Activated CD4-positive, alpha-beta T cell treated with anti-CD3 and anti-CD28 coated beads, Interleukin-2, amount 10 ng/mL, durations not matched to agents 24 days and 14 days (primary cell): ENCODE data around the gene SAMD4A. TPM values are rescaled to one million over a fixed set of nuclear protein-coding genes. Genes with fewer than 3 reads are reported as not detected.

ENCODE experiments used
- DNase-seq: peaks from one replicate; pipeline ENCODE4 v3.0.0; 2022
- H3K27ac Mint-ChIP-seq: one replicate; pipeline ENCODE4 v1.8.0; 2022; ENCODE audit warnings: mild to moderate bottlenecking, mixed read lengths
- H3K27me3 Mint-ChIP-seq: one replicate; pipeline ENCODE4 v1.8.0; 2022; ENCODE audit warnings: mixed read lengths
- H3K36me3 Mint-ChIP-seq: one replicate; pipeline ENCODE4 v1.8.0; 2022; ENCODE audit warnings: low read depth, mild to moderate bottlenecking, mixed read lengths
- H3K4me1 Mint-ChIP-seq: one replicate; pipeline ENCODE4 v1.8.0; 2021; ENCODE audit warnings: mixed read lengths
- H3K4me3 Mint-ChIP-seq: one replicate; pipeline ENCODE4 v1.8.0; 2022; ENCODE audit warnings: mild to moderate bottlenecking, moderate library complexity, mixed read lengths
- H3K9me3 Mint-ChIP-seq: one replicate; pipeline ENCODE4 v1.8.0; 2021; ENCODE audit warnings: mixed read lengths
- intact Hi-C: fragments of 100-400 bp; cut with micrococcal nuclease; formaldehyde crosslinking; loops from one replicate; pipeline ENCODE4 v1.15.1; 2023
- total RNA-seq: library from RNA; stranded (reverse); gene quantifications from 2 replicates; pipeline ENCODE4 v1.2.3, GENCODE V29; 2022

SAMD4A gene
- total RNA-seq, 1 donor from 2014 or later = 4.6 TPM

- Mint-ChIP-seq H3K27ac (no peak overlapping the region), H3K27me3 (peaks cover 2% of the 10 kb centered on the region), H3K4me1 (peaks cover 24% of the 10 kb centered on the region), H3K4me3 (no peak overlapping the region), H3K36me3 (no peaks in the 10 kb centered on the region), H3K9me3 (no peaks in the 10 kb centered on the region)
- intact Hi-C loops = no loop called here
- DNase-seq = no peak
Observed at GRCh38 chr14:54768501-54769129, 201.7 kb downstream of the SAMD4A start.

DNA sequence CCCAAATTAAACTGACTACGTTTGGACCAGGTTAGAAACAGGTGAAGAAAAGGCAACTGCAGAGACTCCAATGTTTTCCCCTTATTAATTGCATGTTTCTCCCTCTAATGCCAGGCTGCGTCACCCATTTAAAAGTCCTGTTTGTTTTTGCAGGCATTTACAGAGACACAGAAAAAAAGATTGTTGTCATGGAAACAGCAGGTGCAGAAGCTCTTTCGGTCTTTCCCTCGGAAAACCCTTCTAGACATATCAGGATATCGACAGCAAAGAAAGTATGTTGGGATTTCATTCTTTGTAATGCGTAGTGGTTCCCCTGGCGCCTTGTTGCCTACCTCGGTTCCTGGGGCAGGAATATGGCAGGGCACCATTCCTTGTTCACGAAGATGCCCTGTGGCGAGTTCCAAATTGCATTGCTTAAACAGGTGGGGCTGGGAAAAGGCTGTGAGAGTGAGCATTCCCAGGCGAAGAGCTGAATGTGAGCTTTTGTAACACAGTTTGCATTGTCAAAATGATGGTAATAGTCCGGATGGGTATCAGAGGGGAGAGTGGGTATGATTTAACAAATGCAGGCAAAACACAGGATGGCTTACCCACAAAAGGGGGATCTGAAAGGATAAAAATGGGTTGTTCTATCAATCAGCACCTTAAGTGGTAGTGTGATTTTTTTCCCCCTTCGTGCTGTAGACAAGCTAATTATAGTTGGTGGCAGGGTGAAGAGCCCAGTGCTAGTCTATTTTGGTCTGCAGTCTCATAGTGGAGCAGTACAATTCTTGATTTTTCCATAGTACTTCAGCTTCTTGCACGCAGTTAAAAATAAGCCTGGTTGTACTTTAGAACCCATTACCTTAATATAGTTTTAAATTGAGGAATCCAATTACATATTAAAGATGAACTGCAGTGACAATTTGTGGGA, 203.3 kb downstream of the SAMD4A start:
- intact Hi-C loops = loop anchor here (5.0 kb wide), 2 partner anchors 37 to 132 kb away; partner anchors contain the start of gene GCH1
- H3K27me3 Mint-ChIP-seq = peaks cover 2% of the 10 kb centered on the region
- no peak overlapping the region for H3K27ac Mint-ChIP-seq
- no peak for DNase-seq
- H3K36me3 Mint-ChIP-seq = no peaks in the 10 kb centered on the region
- peaks cover 30% of the 10 kb centered on the region for H3K4me1 Mint-ChIP-seq
- no peak overlapping the region for H3K4me3 Mint-ChIP-seq
- H3K9me3 Mint-ChIP-seq = no peaks in the 10 kb centered on the region

DNA sequence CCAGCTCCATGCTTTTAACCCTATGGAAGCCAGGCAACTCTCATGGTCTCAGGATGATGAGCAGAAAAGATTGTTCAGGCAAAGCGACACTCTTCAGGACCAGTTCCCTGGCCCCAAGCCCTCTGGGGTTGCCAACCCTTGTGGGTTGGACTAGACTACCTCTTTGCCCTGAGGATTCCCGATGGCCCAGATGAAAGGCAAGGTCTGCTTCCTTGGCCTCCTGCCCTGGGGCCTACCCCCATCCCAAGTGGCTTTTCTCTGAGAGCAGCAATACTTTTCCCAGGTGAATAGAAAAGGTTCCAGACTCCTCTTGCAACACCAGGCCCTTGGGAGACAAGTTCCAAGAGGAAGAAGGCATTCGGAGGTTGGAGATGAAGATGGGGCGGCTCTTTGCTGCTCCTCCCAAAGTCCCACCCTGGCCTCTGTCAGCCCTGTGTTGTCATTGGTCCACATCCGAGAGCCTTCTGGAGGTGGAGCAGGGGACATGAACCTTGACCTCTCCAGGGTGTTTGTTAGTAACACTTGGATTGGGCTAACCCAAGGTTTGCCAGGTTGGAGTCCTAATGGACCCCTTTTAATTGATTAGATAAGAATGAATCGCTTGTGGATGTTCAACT, 204.6 kb downstream of the SAMD4A start:
- DNase-seq = no peak
- H3K27me3 Mint-ChIP-seq = peaks cover 2% of the 10 kb centered on the region
- H3K4me1 Mint-ChIP-seq = peaks cover 34% of the 10 kb centered on the region
- no peaks in the 10 kb centered on the region for H3K36me3 Mint-ChIP-seq
- H3K4me3 Mint-ChIP-seq = no peak overlapping the region
- no peak overlapping the region for H3K27ac Mint-ChIP-seq
- intact Hi-C loops = loop anchor here (2.0 to 5.0 kb wide), 4 partner anchors 36 to 331 kb away; partner anchors contain the start of genes CNIH1 and GCH1
- H3K9me3 Mint-ChIP-seq = no peaks in the 10 kb centered on the region

DNA sequence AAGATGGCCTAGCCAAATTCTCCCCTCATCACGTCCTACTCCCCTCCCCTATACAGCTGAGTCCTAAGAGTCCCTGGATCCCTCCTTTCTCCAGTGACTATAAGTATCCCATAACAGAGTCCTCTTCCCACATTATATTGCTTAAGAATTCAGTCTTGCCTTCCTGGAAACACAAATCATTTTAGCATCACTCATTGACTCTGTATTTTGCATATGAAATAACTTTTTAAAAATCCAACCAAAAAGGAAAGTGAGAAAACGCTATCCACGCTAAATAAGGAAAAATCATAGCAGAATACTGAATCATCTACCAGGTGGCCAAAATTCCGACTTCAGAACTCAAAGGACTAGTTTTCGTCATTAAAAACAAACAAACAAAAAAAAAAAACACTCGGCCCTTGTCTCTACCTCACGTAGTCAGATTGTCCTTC, 205.5 kb downstream of the SAMD4A start:
- intact Hi-C loops = loop anchor here (2.0 to 5.0 kb wide), 4 partner anchors 35 to 332 kb away; partner anchors contain the start of genes CNIH1 and GCH1
- Mint-ChIP-seq H3K9me3 (no peaks in the 10 kb centered on the region), H3K4me3 (peak overlapping the region; percentile 70), H3K27ac (peak overlapping the region; percentile 83), H3K36me3 (peaks cover 5% of the 10 kb centered on the region), H3K4me1 (peaks cover 35% of the 10 kb centered on the region), H3K27me3 (peaks cover 3% of the 10 kb centered on the region)
- DNase-seq = no peak

- Mint-ChIP-seq H3K27me3 (peaks cover 3% of the 10 kb centered on the region), H3K9me3 (no peaks in the 10 kb centered on the region), H3K27ac (peak overlapping the region; percentile 83), H3K4me3 (peak overlapping the region; percentile 70), H3K4me1 (peaks cover 38% of the 10 kb centered on the region), H3K36me3 (peaks cover 5% of the 10 kb centered on the region)
- peak; percentile 93 for DNase-seq
- intact Hi-C loops = loop anchor here (1.0 to 5.0 kb wide), 10 partner anchors 34 to 333 kb away; partner anchors contain the start of genes CGRRF1, CNIH1 and GCH1
Observed at GRCh38 chr14:54773171-54774006, 206.5 kb downstream of the SAMD4A start.

- intact Hi-C loops = loop anchor here (1.0 to 5.0 kb wide), 3 partner anchors 32 to 211 kb away; partner anchors contain the start of gene GCH1
- Mint-ChIP-seq H3K4me1 (peaks cover 38% of the 10 kb centered on the region), H3K4me3 (no peak overlapping the region), H3K9me3 (no peaks in the 10 kb centered on the region), H3K27ac (no peak overlapping the region), H3K27me3 (peaks cover 1% of the 10 kb centered on the region), H3K36me3 (peaks cover 5% of the 10 kb centered on the region)
- DNase-seq = no peak
Observed at GRCh38 chr14:54774824-54775223, 207.9 kb downstream of the SAMD4A start.

DNA sequence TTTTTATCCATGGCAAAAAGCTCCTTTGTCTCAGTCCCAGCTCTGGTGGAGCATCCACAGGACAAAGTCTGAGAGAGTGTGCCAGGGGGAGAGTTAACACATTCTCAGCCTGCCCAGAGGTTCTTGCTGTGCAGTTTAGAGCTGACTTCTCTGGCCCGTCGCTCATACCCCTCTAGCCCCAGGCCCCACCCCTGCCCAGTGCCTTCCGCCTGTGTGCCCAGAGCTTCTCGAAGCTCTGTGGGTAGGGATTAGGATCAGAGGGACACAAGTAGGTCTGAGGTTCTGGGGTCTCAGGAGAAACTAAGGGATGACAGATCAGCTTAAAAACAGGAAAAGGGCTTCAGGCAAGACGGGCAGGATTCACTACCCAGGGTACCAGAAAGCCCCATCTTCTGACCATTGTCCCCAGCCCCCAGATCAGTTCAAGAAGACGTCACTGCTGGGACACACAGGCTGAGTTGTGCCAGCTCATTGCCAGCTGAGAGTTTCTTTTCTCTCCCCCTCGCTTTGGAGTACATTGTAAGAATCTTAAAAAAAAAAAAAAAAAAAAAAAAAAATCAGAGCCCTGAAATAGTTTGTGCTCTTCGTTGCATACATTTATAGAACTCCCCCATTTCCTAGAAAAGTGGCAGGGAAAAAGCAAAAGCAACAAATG, 208.7 kb downstream of the SAMD4A start:
- H3K27me3 Mint-ChIP-seq = peaks cover 1% of the 10 kb centered on the region
- H3K9me3 Mint-ChIP-seq = no peaks in the 10 kb centered on the region
- peaks cover 38% of the 10 kb centered on the region for H3K4me1 Mint-ChIP-seq
- intact Hi-C loops = no loop called here
- H3K4me3 Mint-ChIP-seq = no peak overlapping the region
- H3K36me3 Mint-ChIP-seq = peaks cover 5% of the 10 kb centered on the region
- no peak for DNase-seq
- no peak overlapping the region for H3K27ac Mint-ChIP-seq

- peak; percentile 83 for DNase-seq
- peaks cover 5% of the 10 kb centered on the region for H3K27me3 Mint-ChIP-seq
- no peaks in the 10 kb centered on the region for H3K9me3 Mint-ChIP-seq
- peak overlapping the region; percentile 49 for H3K27ac Mint-ChIP-seq
- H3K4me1 Mint-ChIP-seq = peaks cover 38% of the 10 kb centered on the region
- intact Hi-C loops = no loop called here
- peak overlapping the region; percentile 71 for H3K4me3 Mint-ChIP-seq
- H3K36me3 Mint-ChIP-seq = peaks cover 5% of the 10 kb centered on the region
Observed at GRCh38 chr14:54776361-54777001, 209.6 kb downstream of the SAMD4A start.

GRCh38 chr14:54777395-54777794, 210.5 kb downstream of the SAMD4A start:
- Mint-ChIP-seq H3K9me3 (no peaks in the 10 kb centered on the region), H3K36me3 (peaks cover 5% of the 10 kb centered on the region), H3K4me1 (peaks cover 37% of the 10 kb centered on the region), H3K27ac (peak overlapping the region; percentile 49), H3K27me3 (peaks cover 5% of the 10 kb centered on the region), H3K4me3 (peak overlapping the region; percentile 71)
- no peak for DNase-seq
- intact Hi-C loops = no loop called here

- Mint-ChIP-seq H3K4me3 (no peak overlapping the region), H3K4me1 (peaks cover 31% of the 10 kb centered on the region), H3K36me3 (peaks cover 6% of the 10 kb centered on the region), H3K27ac (no peak overlapping the region), H3K27me3 (peaks cover 5% of the 10 kb centered on the region), H3K9me3 (no peaks in the 10 kb centered on the region)
- no peak for DNase-seq
- intact Hi-C loops = no loop called here
Observed at GRCh38 chr14:54778618-54779345, 211.9 kb downstream of the SAMD4A start.

DNA sequence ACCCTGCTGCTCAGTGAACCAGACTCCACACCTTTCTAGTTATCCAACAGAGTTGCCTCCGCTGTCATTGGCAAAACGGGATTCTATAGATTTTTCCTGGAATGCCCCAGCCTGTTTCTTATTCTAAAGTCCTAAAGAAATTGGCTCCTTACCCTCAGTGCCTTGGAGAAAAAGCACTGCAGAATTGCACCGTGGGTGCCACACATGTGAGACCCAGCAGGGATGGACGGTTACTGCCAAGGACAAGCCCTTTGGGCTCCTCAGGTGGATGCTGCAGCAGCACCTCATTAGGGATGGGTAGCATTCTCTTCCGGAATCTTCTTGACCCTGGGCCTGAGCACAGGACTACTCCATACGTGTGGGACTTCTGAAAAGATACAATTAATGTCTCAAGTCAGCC, 214.2 kb downstream of the SAMD4A start:
- Mint-ChIP-seq H3K4me3 (no peak overlapping the region), H3K36me3 (peaks cover 6% of the 10 kb centered on the region), H3K27ac (no peak overlapping the region), H3K4me1 (peaks cover 25% of the 10 kb centered on the region), H3K9me3 (no peaks in the 10 kb centered on the region), H3K27me3 (peaks cover 5% of the 10 kb centered on the region)
- DNase-seq = no peak
- intact Hi-C loops = no loop called here
